Psoas muscle (tissue), 8 donors: ENCODE results near the gene ATP9A. TPM values are rescaled to one million over a fixed set of nuclear protein-coding genes. Genes with fewer than 3 reads are reported as not detected.

Experiments used
- ATAC-seq, 4 donors: fragments of 200-7000 bp; cut with Tn5 transposase; one replicate each; pipeline ENCODE4 v1.9.1; 2020; ENCODE audit warnings: moderate library complexity in 3 of 4, mild to moderate bottlenecking in 2 of 4
- DNase-seq, 2 donors: peaks; one replicate each; pipeline ENCODE4 v3.0.0-alpha.2; 2020
- H3K27ac ChIP-seq: fragments of 200-600 bp; one replicate; pipeline ENCODE4 v1.8.0; 2022
- H3K27me3 ChIP-seq, 3 donors: fragments of 200-600 bp in 1 of 3; one replicate each; pipeline versions ENCODE4 v1.6.1 to v1.8.0; 2013 to 2022; ENCODE audit warnings: low read length in 2 of 3, mild to moderate bottlenecking in 2 of 3, moderate library complexity in 1 of 3; ENCODE audit not compliant: insufficient read depth in 3 of 3
- H3K36me3 ChIP-seq, 2 donors: fragments of 200-600 bp in 1 of 2; one replicate each; pipeline versions ENCODE4 v1.6.1 to v1.8.0; 2013 to 2022; ENCODE audit warnings: low read depth in 1 of 2, mild to moderate bottlenecking in 1 of 2, moderate library complexity in 1 of 2; ENCODE audit not compliant: insufficient read depth in 1 of 2
- H3K4me1 ChIP-seq: fragments of 200-600 bp; one replicate; pipeline ENCODE4 v1.8.0; 2022
- H3K4me3 ChIP-seq: fragments of 200-600 bp; one replicate; pipeline ENCODE4 v1.8.0; 2022; ENCODE audit warnings: mild to moderate bottlenecking
- H3K9me3 ChIP-seq: fragments of 200-600 bp; one replicate; pipeline ENCODE4 v1.8.0; 2022
- CTCF ChIP-seq: fragments of 200-600 bp; IDR thresholded peaks from one replicate; pipeline ENCODE4 v1.8.0; 2022; ENCODE audit warnings: antibody characterized with exemption
- WGBS, 3 donors: extraction: QIAGEN DNeasy Blood & Tissue Kit; methylation state at CpG; one replicate each; pipeline versions ENCODE4 v1.1.6 to v1.1.7; 2013; 5-methylcytosine and 5-hydroxymethylcytosine counted together
- intact Hi-C, 2 donors: fragments of 100-400 bp; cut with DNase I; formaldehyde crosslinking; loops; one replicate each; pipeline versions ENCODE4 v1.11.0 to v1.14.2; 2022
- polyA plus RNA-seq, 3 donors: library from polyadenylated mRNA; stranded (reverse); fragments of 200-250 nt; gene quantifications; one replicate each; pipeline ENCODE4 v1.2.3, GENCODE V29; 2013
- total RNA-seq, 4 donors: library from RNA; stranded (reverse); fragmentation: NEBNext Ultra II Directional in 2 of 4; extraction: Animal tissue kit (Norgen Biotek cat#: 25700) in 2 of 4; gene quantifications; one replicate each; pipeline versions ENCODE4 v1.2.1 to v1.2.4, GENCODE V29; 2021 to 2023
- donor health status: healthy with polysubstance abuse.
- donor health status: DM: no; HTN: no; CAD: no; lungs with moderate emphysema.
- donor health status: Bipolar disorder and iron deficiency.
- donor health status: healthy.
- donor health status: DM: yes; HTN: yes; CAD: no.
- donor health status: DM: no; HTN: no; CAD: no.
- donor health status: DM: no; HTN: no; CAD: no.
- donor health status: DM: yes; HTN: yes; CAD: no.

Gene ATP9A
- total and polyA plus RNA-seq, 7 donors = 1.8 to 42.3 (median 17.2) TPM

GRCh38 chr20:51696304-51697071 is 71.7 kb downstream of the ATP9A start:
- H3K27ac ChIP-seq = no peak overlapping the region
- H3K4me1 ChIP-seq = no peaks in the 10 kb centered on the region
- ATAC-seq = no peak
- peaks cover 0 to 2% of the 10 kb centered on the region in 2 donors for H3K36me3 ChIP-seq
- TF ChIP-seq CTCF = no peak
- 46 to 51% (median 50%) methylated on average over 2 of the region's 2 CpGs for WGBS, 3 donors
- no peak for DNase-seq
- H3K4me3 ChIP-seq = no peak overlapping the region
- H3K27me3 ChIP-seq = no peaks in the 10 kb centered on the region
- intact Hi-C loops = no loop called here
- no peaks in the 10 kb centered on the region for H3K9me3 ChIP-seq

- DNase-seq = no peak
- WGBS, 3 donors = 50 to 56% (median 56%) methylated on average over 14 of the region's 14 CpGs
- Histone ChIP-seq H3K9me3 (no peaks in the 10 kb centered on the region), H3K4me1 (no peaks in the 10 kb centered on the region), H3K27ac (no peak overlapping the region), H3K27me3 (no peaks in the 10 kb centered on the region), H3K4me3 (no peak overlapping the region), H3K36me3 (peaks cover 2 to 4% of the 10 kb centered on the region in 2 donors)
- no peak for TF ChIP-seq CTCF
- ATAC-seq = no peak
- intact Hi-C loops = no loop called here
These were observed 72.5 kb downstream of the ATP9A start for GRCh38 chr20:51695574-51696303.

- no peak for DNase-seq
- H3K27me3 ChIP-seq = no peaks in the 10 kb centered on the region
- intact Hi-C loops = no loop called here
- 93 to 96% (median 93%) methylated on average over 13 of the region's 13 CpGs for WGBS, 3 donors
- no peak overlapping the region for H3K27ac ChIP-seq
- TF ChIP-seq CTCF = no peak
- peaks cover 4 to 25% of the 10 kb centered on the region in 2 donors for H3K36me3 ChIP-seq
- no peak overlapping the region for H3K4me3 ChIP-seq
- H3K4me1 ChIP-seq = no peaks in the 10 kb centered on the region
- no peaks in the 10 kb centered on the region for H3K9me3 ChIP-seq
- no peak for ATAC-seq
These were observed 75.3 kb downstream of the ATP9A start for GRCh38 chr20:51692806-51693400.

- WGBS, 3 donors = 95 to 99% (median 99%) methylated on average over 3 of the region's 3 CpGs
- Histone ChIP-seq H3K27me3 (no peaks in the 10 kb centered on the region), H3K4me1 (no peaks in the 10 kb centered on the region), H3K9me3 (no peaks in the 10 kb centered on the region), H3K36me3 (peaks cover 4 to 25% of the 10 kb centered on the region in 2 donors), H3K27ac (no peak overlapping the region), H3K4me3 (no peak overlapping the region)
- DNase-seq (no peak), ATAC-seq (no peak)
- intact Hi-C loops = no loop called here
- no peak for TF ChIP-seq CTCF
These were observed 76.5 kb downstream of the ATP9A start for GRCh38 chr20:51691703-51692102.
